T-helper 9 cell (primary cell): ENCODE data around the gene MAP3K21.

Experiments used
- DNase-seq: peaks from one replicate; pipeline ENCODE4 v3.0.0-alpha.2; 2020
- total RNA-seq, 2 donors: gene quantifications; one replicate each; lab custom pipeline; 2026; lab: John Stamatoyannopoulos, UW

Gene MAP3K21
- 7.2 to 13.4 reads per million in 2 donors for total RNA-seq

GRCh38 chr1:233327651-233328141 is at the start of gene MAP3K21:
Gene MAP3K21, plus strand, starts transcription at chr1:233327724. Its CDS starts 305 bp downstream, at chr1:233328029.
- no peak for DNase-seq

GRCh38 chr1:233278631-233279030 is 48.9 kb upstream of the MAP3K21 start:
- DNase-seq, result no peak

DNA sequence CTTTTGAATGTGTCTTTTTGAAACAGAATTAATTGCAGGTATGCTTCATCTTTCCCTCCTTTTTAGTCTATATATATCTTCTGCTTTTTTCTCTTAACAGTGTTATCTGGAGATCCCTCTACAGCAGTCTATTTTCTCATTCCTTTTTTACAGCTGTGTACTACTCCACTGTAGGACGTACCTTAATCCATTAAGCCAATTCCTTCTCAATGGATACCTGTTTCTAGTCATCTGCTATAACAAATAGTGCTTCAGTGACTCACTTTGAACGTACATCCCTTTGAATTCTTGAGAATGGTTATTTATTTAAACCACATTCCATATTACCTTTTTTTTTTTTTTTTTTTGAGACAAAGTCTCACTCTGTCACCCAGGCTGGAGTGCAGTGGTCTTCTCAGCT is 47.6 kb upstream of the MAP3K21 start:
- no peak for DNase-seq

DNA sequence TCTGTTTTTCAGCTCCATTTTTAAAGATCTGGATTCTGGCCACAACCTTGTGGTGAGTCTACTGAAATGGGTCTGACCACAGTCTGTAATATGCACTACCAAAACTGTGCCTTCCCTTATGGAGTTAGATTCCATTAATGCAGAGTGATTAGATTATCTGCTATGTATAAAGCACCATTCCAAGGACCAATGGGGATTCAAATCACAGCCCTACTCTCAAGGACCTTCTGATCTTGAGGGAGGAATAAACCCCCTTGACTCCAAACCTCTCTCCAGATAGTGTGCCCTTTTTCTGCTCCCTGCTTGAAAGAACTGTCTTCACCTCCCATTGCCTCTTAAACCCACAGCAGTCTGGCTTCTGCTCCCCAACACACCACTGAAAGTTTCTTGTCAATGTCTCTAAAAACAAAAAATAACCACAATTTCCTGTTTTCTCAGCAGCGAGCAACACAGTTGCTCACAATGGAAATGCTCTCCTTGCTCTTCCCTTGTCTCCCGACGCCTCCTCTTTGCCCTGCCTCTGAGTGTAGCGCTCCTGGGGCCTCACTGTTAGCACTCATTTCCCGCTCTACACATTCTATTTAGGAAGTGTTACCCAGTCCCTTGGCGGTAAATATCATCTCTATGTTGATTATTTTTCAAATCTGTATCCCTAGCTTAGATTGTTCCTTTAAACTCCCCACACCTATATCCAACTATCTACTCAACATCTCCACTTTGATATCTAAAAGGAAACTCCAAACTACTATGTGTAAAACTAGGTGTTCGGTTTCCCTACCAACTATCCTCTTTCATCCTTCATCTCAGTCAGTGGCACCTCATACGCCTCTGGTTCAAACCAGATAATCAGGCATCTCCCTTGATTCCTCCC is 45.6 kb upstream of the MAP3K21 start:
- DNase-seq, result peak; percentile 1

- no peak for DNase-seq
Observed at GRCh38 chr1:233282582-233282886, 45.0 kb upstream of the MAP3K21 start.

- DNase-seq, result no peak
Observed at GRCh38 chr1:233289676-233290075, 37.8 kb upstream of the MAP3K21 start.

DNA sequence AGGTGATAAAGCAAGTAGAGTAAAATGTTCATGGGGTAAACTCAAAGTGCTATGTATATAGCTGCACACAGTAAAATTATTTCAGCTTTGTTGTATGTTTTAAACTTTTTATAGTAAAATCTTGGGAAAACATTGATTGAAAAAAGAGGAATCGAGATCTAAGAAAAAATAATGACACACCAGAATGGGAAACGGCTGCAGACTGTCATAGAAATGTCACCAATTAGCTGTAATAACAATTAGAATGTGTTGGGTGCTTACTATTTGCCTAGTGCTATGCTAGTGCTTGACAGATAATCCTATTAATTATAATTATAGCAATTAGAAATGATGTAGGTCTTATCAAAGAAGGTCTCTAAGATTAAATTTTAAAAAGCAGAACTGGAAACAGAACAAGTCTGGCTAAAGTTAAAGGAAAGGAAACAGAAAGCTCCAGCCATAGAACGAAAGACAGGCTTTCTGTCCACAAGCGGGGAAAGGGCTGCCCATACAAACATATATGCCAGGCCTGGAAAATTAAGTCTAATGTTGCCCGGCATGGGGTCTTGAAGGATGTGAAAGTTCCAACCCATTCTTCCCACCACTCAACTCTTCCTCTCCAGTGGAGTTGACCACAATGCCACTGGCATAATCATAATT is 37.0 kb upstream of the MAP3K21 start:
- no peak for DNase-seq

DNA sequence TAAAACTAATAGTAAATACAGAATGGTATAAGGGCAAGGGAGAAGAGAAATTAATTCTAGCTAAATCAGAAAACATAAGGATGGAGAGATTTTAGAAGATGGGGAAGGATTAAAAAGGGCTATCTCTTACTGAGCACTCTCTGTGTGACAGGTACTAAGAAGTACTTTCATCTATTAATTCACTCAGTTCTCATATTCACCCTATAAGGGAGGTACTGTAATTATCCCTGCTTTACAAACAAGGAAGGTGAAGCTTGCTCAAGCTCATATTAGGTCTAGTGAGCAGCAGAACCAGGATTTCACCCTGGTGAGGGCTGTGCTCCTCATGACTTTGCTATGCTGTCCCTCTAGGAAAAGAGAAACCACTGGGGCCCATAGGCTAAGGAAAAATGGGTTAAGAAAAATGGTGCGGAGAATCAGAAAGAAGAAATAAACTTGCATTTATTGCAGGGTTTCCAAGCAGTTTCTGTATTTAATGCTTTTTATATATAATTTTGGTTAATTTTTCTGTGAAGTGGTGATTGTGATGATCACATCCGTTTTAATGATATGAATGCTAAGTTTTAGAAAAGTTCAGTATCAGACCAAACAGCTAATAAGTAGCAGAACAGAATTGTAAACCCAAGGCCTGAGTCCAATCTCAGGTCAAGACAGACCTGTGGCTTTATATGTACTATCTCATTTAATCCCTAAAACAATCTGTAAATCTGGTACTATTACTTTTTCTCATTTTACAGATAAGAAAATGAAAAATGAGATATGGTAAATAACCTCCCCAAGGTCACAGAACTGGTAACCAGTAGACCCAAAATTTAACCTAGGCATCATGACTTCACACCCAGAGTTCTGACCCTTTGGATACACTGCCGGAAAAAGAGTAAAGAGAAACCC is 33.7 kb upstream of the MAP3K21 start:
- no peak for DNase-seq

GRCh38 chr1:233294913-233295236 is 32.6 kb upstream of the MAP3K21 start:
- DNase-seq, result peak; percentile 33

DNA sequence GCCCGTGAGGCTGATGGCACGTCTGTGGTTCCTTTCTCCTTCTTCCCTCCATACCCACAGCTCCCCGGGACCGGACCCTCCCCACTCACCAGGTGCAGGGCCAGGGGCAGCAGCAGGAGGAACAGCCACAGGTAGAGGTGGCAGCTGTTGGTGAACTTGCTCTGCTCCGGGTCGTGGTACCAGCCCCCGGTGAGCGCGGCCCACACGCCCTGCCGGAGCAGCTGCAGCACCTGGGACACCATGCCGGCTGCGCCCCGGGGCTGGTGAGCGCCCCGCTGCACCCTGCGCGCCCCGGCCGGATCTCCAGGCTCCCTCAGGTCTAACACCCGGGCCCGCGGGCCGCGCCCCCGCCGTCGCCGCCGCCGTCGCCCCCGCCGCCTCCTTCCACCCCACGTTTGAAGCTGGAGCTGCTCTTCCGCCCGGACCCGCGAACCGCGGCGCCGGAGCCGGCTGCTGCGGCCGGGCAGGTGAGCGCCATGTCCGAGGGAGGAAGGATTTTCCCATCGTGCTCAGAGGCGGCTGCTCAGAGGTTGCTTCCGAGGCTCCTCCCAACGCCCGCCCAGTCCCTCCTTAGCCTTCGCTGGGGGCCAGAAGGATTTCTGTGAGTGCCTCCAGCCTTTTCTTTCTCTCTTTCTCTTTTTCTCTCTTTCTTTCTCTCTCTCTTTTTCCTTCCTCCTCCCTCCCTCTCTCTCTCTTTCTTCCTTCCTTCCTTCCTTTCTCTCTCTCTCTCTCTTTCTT is 32.1 kb upstream of the MAP3K21 start, which contains the start of gene PCNX2:
TSS of gene PCNX2 (minus strand) at position 489 of the 738 bp plus-strand sequence. CDS start at position 242, 247 bp downstream.
- peak; percentile 48 for DNase-seq

GRCh38 chr1:233295975-233296322 is 31.6 kb upstream of the MAP3K21 start:
- DNase-seq, result no peak

DNA sequence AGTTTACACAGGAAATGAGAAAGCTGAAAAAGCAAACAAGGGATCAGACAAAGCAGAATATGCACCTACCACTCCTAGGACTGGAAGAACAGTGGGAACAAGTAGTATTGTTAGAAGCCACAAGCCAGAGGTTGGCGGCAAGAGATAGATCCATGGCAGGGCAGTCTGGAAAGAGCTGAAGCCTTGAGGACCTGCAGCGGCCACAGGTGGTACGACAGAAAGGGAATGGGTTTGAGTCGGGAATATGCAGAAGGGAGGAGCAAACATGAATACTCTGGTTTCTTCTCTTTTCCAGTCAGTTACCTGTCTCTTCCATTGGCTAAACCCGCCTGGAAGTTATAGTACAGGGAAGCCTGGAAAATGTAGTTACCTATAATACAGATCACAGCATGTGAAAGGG is 28.1 kb upstream of the MAP3K21 start:
- no peak for DNase-seq

DNA sequence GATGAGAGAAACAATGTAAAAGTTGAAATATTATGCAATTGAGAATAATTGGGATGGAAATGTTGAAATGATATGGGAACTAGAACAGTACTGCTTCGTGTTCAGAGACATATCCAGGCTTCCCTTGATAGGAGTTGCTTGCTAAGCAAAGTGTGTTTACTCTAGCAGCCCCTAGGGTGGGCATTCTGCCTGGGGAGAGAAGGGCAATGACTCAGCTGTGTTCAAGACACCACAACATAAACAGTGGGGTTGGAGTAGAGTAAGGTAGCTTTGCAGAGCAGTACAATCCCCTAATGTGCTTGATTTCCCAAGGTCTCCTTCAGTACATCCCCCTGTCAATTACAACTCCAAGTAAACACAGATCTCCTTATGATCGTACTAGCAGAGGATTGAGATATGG is 27.2 kb upstream of the MAP3K21 start:
- DNase-seq, result no peak

GRCh38 chr1:233304489-233305102 is 22.9 kb upstream of the MAP3K21 start:
- DNase-seq, result no peak

GRCh38 chr1:233313434-233314155 is 13.9 kb upstream of the MAP3K21 start:
- DNase-seq, result no peak

- no peak for DNase-seq
Observed at GRCh38 chr1:233315718-233316301, 11.7 kb upstream of the MAP3K21 start.

DNA sequence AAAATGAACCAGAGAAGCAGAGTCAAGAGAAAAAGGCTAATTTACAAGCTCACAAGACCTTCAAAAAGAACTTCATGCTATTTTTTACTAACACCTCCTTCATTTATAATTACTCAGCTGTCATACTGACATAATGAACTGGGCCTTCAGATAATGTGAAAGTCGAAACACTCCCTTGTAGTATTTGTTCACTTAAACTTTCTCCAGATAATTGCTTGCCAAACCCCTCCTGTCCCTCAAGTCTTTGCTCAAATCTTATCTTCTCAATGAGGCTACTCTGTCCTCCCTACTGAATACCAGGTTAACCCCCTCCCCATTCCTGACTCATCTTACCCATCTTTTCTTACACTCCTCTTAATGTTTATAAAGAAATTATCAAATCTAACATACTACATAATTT is 11.1 kb upstream of the MAP3K21 start:
- no peak for DNase-seq

- DNase-seq, result no peak
Observed at GRCh38 chr1:233319272-233319671, 8.3 kb upstream of the MAP3K21 start.

- DNase-seq, result no peak
Observed at GRCh38 chr1:233320023-233320422, 7.5 kb upstream of the MAP3K21 start.

DNA sequence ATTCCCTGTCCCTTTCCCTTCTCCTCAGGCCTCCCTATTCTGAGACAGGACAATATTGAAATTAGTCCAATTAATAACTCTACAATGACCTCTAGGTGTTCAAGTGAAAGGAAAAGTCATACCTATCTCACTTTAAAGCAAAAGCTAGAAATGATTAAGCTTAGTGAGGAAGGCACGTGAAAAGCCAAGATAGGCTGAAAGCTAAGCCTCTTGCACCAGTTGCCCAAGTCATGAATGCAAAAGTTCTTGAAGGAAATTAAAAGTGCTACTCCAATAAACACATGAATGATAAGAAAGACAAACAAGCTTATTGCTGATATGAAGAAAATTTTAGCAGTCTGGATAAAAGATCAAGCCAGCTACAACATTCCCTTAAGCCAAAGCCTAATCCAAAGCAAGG is 3.8 kb upstream of the MAP3K21 start:
- DNase-seq, result no peak

DNA sequence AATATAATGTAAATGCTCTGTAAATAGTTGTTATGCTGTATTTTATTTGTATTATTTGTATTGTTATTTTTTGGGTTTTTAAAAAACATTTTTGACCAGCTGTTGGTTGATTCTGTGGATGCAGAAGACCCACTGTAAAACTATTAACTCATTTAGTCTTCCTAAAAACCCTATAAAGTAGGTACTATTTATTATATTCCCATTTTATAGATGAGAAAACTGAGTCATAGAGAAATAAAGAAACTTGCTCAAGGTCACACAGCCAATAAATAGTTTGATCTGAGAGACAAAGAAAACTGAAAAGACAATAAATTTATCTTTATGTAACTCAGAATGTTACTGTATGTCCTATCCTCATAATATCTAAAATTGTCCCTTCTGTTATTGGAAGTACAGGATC is 1.2 kb upstream of the MAP3K21 start:
- no peak for DNase-seq
